ENCODE data around the gene NT5C3A. TPM values are rescaled to one million over a fixed set of nuclear protein-coding genes. Genes with fewer than 3 reads are reported as not detected.
A peak's percentile ranks its signal among the peaks of the same experiment; 100 is the strongest.

Gene NT5C3A
- total and polyA plus RNA-seq, 2 of the 13 experiments (the other 11 are each of a cell fraction or from before 2014, with no cell fraction given) = 16.9 to 34.0 TPM

DNA sequence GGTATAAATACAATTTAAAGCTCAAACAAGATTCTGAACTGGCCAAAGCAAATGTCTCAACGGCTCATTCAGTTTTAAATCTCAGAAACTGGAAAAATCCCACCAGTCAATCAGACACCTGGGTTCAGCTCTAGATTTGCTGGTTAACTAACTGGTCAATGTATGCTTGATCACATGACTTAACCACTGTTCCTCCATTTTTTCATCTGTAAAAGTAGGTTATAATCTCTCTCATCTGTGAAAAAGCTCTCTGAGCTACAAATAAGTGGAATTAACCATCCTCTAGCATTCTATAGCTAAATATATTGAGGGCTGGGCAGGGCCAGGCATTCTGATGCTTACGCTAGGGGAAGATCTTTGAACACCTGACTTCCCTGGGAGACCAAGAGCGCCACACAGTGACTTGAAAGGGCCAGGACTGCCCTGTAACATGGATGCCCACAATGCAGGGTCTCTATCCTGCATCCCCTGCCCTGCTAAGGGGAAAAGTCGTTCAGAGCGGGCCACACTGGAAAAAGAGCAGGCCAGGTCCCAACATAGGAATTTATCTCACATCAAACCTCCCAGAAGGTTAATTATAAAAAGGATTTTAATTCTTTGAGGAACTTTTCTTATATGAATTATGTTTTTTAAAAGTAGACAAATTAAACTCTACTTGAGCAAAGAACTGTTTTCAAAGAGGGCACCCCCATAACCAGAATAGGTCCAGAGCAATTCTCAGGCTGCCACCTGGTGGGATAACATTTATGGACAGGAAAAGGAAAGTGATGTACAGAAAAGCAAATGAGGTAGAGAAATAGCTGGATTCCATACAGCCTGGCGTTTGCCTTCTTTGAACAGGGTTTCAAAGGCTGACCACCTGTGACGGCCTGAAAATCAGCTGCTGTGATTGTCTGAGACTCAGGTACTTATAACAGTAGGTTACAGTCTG is 44.8 kb upstream of the NT5C3A start:
- CTCF ChIA-PET (ENCODE audit: low intra/inter-chr PET ratio, low total read pairs) = no interaction called here
- Histone ChIP-seq H2AFZ (ENCODE audit: low read length) (no peak overlapping the region), H3K9ac (ENCODE audit: insufficient read depth, low read depth, low read length) (peak overlapping the region; percentile 85)
- TF ChIP-seq, protein P1, sequence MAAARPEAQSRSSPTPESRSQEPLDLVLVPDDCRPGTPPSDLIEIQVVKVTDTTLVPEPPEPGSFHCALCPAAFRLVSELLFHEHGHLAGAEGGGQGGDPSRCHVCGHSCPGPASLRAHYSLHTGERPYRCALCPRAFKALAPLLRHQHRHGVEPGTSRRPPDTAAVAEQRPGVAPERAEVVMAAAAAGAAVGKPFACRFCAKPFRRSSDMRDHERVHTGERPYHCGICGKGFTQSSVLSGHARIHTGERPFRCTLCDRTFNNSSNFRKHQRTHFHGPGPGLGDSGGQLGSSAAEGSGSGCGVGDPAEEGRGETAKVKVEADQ (CRISPR knock-in tag; IDR thresholded peaks at IDR 0.05; ENCODE audit: borderline replicate concordance) = no peak
- TF ChIP-seq AGO1 (IDR thresholded peaks at IDR 0.05; ENCODE audit: low read depth, low read length, poor library complexity, severe bottlenecking) = no peak
- TF ChIP-seq ZC3H13 (CRISPR knock-in tag; IDR thresholded peaks at IDR 0.05) = no peak
- 0 out of 2 replicates have a peak, but pooled peaks have one; percentile 39 for TF ChIP-seq ZNF878 (CRISPR knock-in tag; IDR thresholded peaks at IDR 0.05)
- no peak for TF ChIP-seq MLLT10 (CRISPR knock-in tag; IDR thresholded peaks at IDR 0.05)
- TF ChIP-seq, protein P2, sequence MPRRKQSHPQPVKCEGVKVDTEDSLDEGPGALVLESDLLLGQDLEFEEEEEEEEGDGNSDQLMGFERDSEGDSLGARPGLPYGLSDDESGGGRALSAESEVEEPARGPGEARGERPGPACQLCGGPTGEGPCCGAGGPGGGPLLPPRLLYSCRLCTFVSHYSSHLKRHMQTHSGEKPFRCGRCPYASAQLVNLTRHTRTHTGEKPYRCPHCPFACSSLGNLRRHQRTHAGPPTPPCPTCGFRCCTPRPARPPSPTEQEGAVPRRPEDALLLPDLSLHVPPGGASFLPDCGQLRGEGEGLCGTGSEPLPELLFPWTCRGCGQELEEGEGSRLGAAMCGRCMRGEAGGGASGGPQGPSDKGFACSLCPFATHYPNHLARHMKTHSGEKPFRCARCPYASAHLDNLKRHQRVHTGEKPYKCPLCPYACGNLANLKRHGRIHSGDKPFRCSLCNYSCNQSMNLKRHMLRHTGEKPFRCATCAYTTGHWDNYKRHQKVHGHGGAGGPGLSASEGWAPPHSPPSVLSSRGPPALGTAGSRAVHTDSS (CRISPR knock-in tag; conservative IDR thresholded peaks at IDR 0.05) = no peak
- TF ChIP-seq ZNF781 (CRISPR knock-in tag; IDR thresholded peaks at IDR 0.05; ENCODE audit: borderline replicate concordance, not compliant biosample characterization) = no peak
- no peak for TF ChIP-seq CHD4 (IDR thresholded peaks at IDR 0.05; ENCODE audit: borderline replicate concordance, low read length)
- TF ChIP-seq, protein P3, sequence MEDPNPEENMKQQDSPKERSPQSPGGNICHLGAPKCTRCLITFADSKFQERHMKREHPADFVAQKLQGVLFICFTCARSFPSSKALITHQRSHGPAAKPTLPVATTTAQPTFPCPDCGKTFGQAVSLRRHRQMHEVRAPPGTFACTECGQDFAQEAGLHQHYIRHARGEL (CRISPR knock-in tag; IDR thresholded peaks at IDR 0.05) = no peak
- no peak for TF ChIP-seq TBL1XR1 (IDR thresholded peaks at IDR 0.05; ENCODE audit: borderline replicate concordance, low read length, partially characterized antibody)
- TF ChIP-seq ZNF850 (CRISPR knock-in tag; conservative IDR thresholded peaks at IDR 0.05) = no peak
- no peak for TF ChIP-seq ZNF550 (CRISPR knock-in tag; IDR thresholded peaks at IDR 0.05; ENCODE audit: borderline replicate concordance)
- TF ChIP-seq, protein P4, sequence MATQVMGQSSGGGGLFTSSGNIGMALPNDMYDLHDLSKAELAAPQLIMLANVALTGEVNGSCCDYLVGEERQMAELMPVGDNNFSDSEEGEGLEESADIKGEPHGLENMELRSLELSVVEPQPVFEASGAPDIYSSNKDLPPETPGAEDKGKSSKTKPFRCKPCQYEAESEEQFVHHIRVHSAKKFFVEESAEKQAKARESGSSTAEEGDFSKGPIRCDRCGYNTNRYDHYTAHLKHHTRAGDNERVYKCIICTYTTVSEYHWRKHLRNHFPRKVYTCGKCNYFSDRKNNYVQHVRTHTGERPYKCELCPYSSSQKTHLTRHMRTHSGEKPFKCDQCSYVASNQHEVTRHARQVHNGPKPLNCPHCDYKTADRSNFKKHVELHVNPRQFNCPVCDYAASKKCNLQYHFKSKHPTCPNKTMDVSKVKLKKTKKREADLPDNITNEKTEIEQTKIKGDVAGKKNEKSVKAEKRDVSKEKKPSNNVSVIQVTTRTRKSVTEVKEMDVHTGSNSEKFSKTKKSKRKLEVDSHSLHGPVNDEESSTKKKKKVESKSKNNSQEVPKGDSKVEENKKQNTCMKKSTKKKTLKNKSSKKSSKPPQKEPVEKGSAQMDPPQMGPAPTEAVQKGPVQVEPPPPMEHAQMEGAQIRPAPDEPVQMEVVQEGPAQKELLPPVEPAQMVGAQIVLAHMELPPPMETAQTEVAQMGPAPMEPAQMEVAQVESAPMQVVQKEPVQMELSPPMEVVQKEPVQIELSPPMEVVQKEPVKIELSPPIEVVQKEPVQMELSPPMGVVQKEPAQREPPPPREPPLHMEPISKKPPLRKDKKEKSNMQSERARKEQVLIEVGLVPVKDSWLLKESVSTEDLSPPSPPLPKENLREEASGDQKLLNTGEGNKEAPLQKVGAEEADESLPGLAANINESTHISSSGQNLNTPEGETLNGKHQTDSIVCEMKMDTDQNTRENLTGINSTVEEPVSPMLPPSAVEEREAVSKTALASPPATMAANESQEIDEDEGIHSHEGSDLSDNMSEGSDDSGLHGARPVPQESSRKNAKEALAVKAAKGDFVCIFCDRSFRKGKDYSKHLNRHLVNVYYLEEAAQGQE (IDR thresholded peaks at IDR 0.05; ENCODE audit: borderline replicate concordance in 1 of 2, low read depth in 1 of 2, low read length in 2 of 2) = no peak

More for the DNA sequence above, 44.8 kb upstream of the NT5C3A start:
- intact Hi-C loops (cut with micrococcal nuclease; ENCODE audit: unreplicated experiment) (loop anchor here (2.0 to 5.0 kb wide), 4 partner anchors 45 to 215 kb away; partner anchors contain the start of genes FKBP9, KBTBD2 and NT5C3A), in situ Hi-C loops (cut with HindIII; ENCODE audit: extremely low pct_ligation_motif_present, low pct_unique_long_range_greater_than_20kb) (no loop called here)
- POLR2A ChIA-PET = interaction anchor here (1.3 to 2.5 kb wide), 2 partner anchors 46 to 51 kb away, joined by 3 to 10 read pairs; partner anchors contain the start of gene NT5C3A
- Histone ChIP-seq H3K36me3 (replicated peaks in 1 of 2; ENCODE audit: control insufficient read depth in 1 of 2, insufficient read depth in 2 of 2, low read length in 2 of 2) (peaks cover 7 to 18% of the 10 kb centered on the region in 2 experiments; a peak in 4 of 5 replicates), H3K9me3 (ENCODE audit: low read length) (no peaks in the 10 kb centered on the region), H3K4me3 (replicated peaks in 1 of 3; ENCODE audit: insufficient read depth in 1 of 3, low read depth in 2 of 3, low read length in 3 of 3) (peak overlapping the region; percentile 85 to 88 (median 87)), H3K27ac (ENCODE audit: extremely low read length, insufficient read depth, low read length) (no peak overlapping the region), H3K27me3 (ENCODE audit: control insufficient read depth in 1 of 2, insufficient read depth in 2 of 2, low read length in 2 of 2) (peaks cover 0 to 1% of the 10 kb centered on the region in 2 experiments; a peak in 1 of 5 replicates), H3K4me1 (ENCODE audit: insufficient read depth, low read length) (peaks cover 55% of the 10 kb centered on the region), H3K4me2 (ENCODE audit: low read depth, low read length) (peak overlapping the region; percentile 97), H3K79me2 (ENCODE audit: insufficient read depth, low read length) (peaks cover 51% of the 10 kb centered on the region), H4K20me1 (ENCODE audit: insufficient read depth, low read length) (peaks cover 12% of the 10 kb centered on the region)
- peak; percentile 46 for FAIRE-seq
- DNase-seq (ENCODE audit: low spot score) = peak; percentile 47
- no TSS peak for BruUV-seq (replicated peaks)
- 65% methylated on average over 7 of the region's 7 CpGs for WGBS (ENCODE audit: low lambda C conversion rate)
- ATAC-seq = peak; percentile 34

Measured in HepG2 (cell line).